Coronary artery (tissue), 2 donors: ENCODE results near the gene TCFL5.
A peak's percentile ranks its signal among the peaks of the same experiment; 100 is the strongest.

Experiments used
- DNase-seq: peaks from one replicate; pipeline ENCODE4 v3.0.0-alpha.2; 2017; ENCODE audit warnings: low spot score
- H3K27ac ChIP-seq, 2 donors: fragments of 200-600 bp; sonication (generic); one replicate each; pipeline ENCODE4 v1.5.1; 2016 to 2019
- H3K4me3 ChIP-seq: fragments of 200-600 bp; sonication (generic); 2 replicates; pipeline ENCODE4 v1.5.1; 2016; ENCODE audit warnings: mild to moderate bottlenecking, moderate library complexity
- CTCF ChIP-seq: fragments of 200-600 bp; sonication (generic); IDR thresholded peaks from one replicate; pipeline ENCODE4 v1.5.1; 2019; ENCODE audit warnings: antibody characterized with exemption

TCFL5 gene

DNA sequence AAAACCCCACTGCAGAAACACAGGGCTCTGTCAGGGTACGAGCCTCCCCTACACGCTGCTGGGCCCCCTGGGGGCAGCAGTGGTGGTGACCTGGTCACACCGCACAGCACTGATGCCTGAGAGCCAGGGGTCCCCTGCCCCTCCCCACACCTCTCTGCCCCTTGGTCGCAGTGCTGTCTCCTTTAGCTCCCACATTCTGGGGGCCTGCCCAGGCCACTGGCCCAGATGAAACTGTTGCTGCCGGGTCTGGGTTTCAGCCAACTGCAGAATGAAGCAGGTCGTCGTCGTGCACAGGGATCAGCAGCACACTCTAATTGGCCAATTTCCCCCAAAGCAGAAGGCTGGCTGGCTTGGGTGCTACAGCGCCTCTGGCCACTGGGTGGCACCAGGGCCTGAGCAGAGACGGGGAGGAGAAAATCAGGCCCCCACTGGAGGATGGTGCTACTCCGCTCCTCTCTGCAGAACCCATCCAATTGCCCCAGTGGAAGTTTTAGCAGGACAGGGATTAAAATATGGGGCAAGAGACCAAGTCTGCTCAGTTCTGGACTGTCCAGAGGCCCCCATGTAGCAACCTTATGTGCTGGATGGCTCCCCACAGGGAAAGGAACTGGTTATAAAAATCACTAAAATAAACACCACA is 38.5 kb upstream of the TCFL5 start:
- Histone ChIP-seq H3K4me3 (no peak overlapping the region), H3K27ac (no peak overlapping the region)

DNA sequence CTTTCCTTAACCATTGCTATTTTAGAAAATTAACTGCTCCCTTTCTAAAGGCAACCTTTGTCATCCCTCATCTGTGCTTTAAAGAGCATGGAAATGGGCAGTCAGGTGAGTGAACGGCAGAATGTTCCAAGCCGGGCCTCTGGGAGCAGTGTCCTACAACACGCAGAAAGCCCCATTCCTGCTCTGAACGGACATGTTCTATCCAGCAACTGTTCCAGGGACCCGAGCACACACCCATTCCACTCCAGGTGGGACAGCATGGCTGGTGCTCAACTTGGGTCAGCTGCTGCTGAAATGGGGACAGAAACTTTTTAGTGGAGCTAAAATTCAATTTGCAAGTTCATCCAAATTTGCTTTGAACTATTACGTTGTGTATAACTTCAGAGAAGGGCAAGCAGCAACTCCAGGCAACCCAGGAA is 38.0 kb upstream of the TCFL5 start:
- DNase-seq: no peak
- Histone ChIP-seq H3K4me3 (no peak overlapping the region), H3K27ac (no peak overlapping the region)
- TF ChIP-seq CTCF: no peak

More for the DNA sequence above, 38.5 kb upstream of the TCFL5 start:
- peak; percentile 79 for DNase-seq
- TF ChIP-seq CTCF: peak; percentile 86

DNA sequence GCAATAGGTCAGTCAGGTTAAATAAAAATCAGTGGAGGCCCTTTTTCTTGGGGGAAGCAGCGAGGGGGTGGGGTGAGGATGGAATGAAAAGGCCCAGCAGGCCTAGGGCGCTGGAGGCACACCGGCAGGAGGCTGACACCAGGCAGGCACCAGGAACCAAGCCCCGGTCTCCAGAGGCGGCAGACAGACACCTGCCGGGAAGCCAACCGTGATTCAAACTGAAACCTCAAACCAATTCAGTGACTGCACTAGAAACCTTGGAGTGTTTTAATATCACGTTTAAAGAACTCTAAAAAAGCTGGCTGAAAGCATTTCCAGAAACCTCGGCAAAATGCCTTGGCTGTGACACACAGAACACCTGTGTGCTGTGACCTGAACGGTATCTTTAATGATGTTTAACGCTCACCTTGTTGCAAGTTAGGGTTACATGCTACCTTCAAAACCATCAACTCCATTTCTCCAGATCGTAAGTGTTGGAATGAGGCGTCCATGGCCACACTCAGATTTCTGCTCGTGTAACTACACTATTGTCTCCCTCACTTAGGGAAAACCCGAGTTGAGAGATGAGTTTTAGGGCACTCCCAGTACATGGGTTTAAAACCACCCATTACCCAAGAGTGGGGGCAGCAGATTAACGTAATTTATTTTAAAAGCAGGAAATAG is 37.5 kb upstream of the TCFL5 start:
- no peak for DNase-seq
- TF ChIP-seq CTCF: no peak

DNA sequence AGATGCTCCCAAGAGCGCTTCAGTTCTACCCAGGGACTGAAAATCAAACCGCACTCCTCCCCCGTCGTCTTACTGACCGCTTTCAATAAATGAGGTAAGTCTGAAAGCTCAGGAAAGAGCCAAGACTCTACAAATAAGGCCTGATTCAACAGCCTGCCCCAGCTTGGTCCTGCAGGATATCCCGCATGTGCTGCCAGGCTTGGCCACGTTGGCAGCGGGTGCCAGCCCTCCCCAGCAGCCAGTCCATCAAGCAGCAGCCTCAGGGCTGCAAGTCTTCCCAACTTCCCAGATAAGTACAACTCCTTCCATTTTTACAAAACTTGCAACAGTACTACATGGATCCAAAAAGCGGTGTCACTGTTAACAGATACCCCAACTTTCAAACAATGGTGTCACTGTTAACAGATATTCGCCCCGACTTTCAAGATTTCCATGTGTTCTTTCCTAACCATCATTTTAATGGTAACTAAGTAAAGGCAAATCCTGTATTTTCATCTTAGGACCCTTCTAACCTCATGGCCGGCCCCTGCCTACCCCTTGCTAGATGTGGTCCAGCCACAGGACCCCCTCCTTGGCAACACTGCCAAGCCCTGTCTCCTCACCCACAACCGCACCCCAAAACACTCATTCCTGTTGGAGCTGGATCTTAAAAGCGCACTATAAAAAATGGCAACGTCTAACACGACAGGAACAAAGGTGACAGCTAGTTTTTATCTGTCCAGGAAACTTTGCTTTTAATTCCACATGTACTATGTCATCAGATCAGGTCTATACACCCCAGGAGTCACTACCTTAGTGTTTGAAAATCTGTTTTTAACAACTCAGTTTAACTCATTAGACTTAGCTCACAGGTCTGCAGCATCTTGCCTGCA is 36.7 kb upstream of the TCFL5 start:
- no peak for DNase-seq
- Histone ChIP-seq H3K27ac (no peak overlapping the region), H3K4me3 (no peak overlapping the region)
- TF ChIP-seq CTCF: no peak

More for the DNA sequence above, 37.5 kb upstream of the TCFL5 start:
- H3K27ac ChIP-seq: no peak overlapping the region
- no peak overlapping the region for H3K4me3 ChIP-seq

- no peak for TF ChIP-seq CTCF
- Histone ChIP-seq H3K4me3 (no peak overlapping the region), H3K27ac (no peak overlapping the region)
- no peak for DNase-seq
Observed at GRCh38 chr20:62897666-62898065, 36.0 kb upstream of the TCFL5 start.

DNA sequence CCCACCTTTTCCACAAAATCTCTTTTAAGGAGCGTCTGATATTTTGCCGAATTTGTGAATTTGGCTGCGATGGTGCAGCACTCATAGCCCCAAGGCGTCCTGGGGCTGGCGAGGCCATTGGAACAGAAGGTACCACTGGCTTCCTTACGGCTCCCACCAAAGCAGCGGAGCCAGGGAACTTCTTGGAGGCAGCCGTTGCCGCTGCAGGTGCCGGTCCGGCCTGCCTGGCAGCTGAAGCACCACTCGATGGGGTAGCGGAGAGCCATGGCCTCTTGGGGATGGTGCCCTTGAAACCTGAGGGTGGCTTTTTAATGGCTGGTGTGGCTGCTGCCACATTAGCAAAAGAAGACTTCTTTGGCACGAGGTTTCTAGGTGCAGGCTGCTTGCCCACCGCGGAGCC is 34.9 kb upstream of the TCFL5 start:
- TF ChIP-seq CTCF: no peak
- no peak overlapping the region for H3K4me3 ChIP-seq
- no peak for DNase-seq
- no peak overlapping the region for H3K27ac ChIP-seq
